NCI-H2196 (cell line): ENCODE measurements around the gene ATL2.
A peak's percentile ranks its signal among the peaks of the same experiment; 100 is the strongest.
"Not testable (repeated sequence)": the region's sequence is repeated elsewhere in the genome, so short reads cannot be mapped to it uniquely, and the experiment has no call there.

Source experiments
- DNase-seq: peaks from one replicate; lab custom pipeline; 2025; ENCODE audit not compliant: unreplicated experiment; lab: John Stamatoyannopoulos, UW

ATL2 gene

GRCh38 chr2:38390947-38391346 lies 13.9 kb upstream of the ATL2 start:
- DNase-seq, result no peak

GRCh38 chr2:38387887-38388286 lies 10.8 kb upstream of the ATL2 start:
- no peak for DNase-seq

- DNase-seq, result no peak
These were observed 9.7 kb upstream of the ATL2 start for GRCh38 chr2:38386821-38387220.

GRCh38 chr2:38386377-38386776 lies 9.3 kb upstream of the ATL2 start:
- DNase-seq, result no peak

- DNase-seq, result no peak
These were observed 7.3 kb upstream of the ATL2 start for GRCh38 chr2:38384338-38384737.

- not testable (repeated sequence) for DNase-seq
These were observed 6.7 kb upstream of the ATL2 start for GRCh38 chr2:38383741-38384140.

GRCh38 chr2:38381381-38382143 lies 4.5 kb upstream of the ATL2 start:
- DNase-seq, result no peak

- DNase-seq, result no peak
These were observed 3.5 kb upstream of the ATL2 start for GRCh38 chr2:38380397-38381130.

- peak; percentile 59 for DNase-seq
These were observed 575 bp downstream of the ATL2 start for GRCh38 chr2:38376346-38377049.

- no peak for DNase-seq
These were observed 1.3 kb downstream of the ATL2 start for GRCh38 chr2:38375696-38376345.

GRCh38 chr2:38374984-38375383 lies 2.1 kb downstream of the ATL2 start:
- DNase-seq, result no peak

- no peak for DNase-seq
These were observed 5.8 kb downstream of the ATL2 start for GRCh38 chr2:38371235-38371634.

- DNase-seq, result no peak
These were observed 6.4 kb downstream of the ATL2 start for GRCh38 chr2:38370664-38371063.

- DNase-seq, result no peak
These were observed 14.8 kb downstream of the ATL2 start for GRCh38 chr2:38362232-38362631.

GRCh38 chr2:38360177-38360576 lies 16.9 kb downstream of the ATL2 start:
- no peak for DNase-seq

GRCh38 chr2:38353402-38353801 lies 23.7 kb downstream of the ATL2 start:
- DNase-seq, result no peak

GRCh38 chr2:38352336-38352735 lies 24.7 kb downstream of the ATL2 start:
- DNase-seq, result no peak

- DNase-seq, result no peak
These were observed 31.6 kb downstream of the ATL2 start for GRCh38 chr2:38345323-38346038.

- DNase-seq, result no peak
These were observed 32.3 kb downstream of the ATL2 start for GRCh38 chr2:38344813-38345212.

- DNase-seq, result no peak
These were observed 33.9 kb downstream of the ATL2 start for GRCh38 chr2:38343212-38343611.

- no peak for DNase-seq
These were observed 40.5 kb downstream of the ATL2 start for GRCh38 chr2:38336621-38337020.
